ENCODE measurements around the gene RPEL1. TPM values are rescaled to one million over a fixed set of nuclear protein-coding genes. Genes with fewer than 3 reads are reported as not detected.

The RPEL1 gene
- total RNA-seq, 2 donors from 2014 or later = not detected

- peak overlapping the region; percentile 35 for H3K4me3 ChIP-seq
- H3K27me3 ChIP-seq (replicated peaks; ENCODE audit: insufficient read depth) = no peaks in the 10 kb centered on the region
- ATAC-seq (ENCODE audit: insufficient number of reproducible peaks, low FRiP score, low read depth) = peak; percentile 26
- no peak for DNase-seq (ENCODE audit: low spot score)
- H3K36me3 ChIP-seq = no peaks in the 10 kb centered on the region
- peaks cover 21 to 57% of the 10 kb centered on the region in 2 donors for H3K4me1 ChIP-seq (ENCODE audit: control insufficient read depth in 1 of 2, low read depth in 2 of 2)
- H3K27ac ChIP-seq = peak overlapping the region; percentile 77 to 90
- H3K9me3 ChIP-seq = no peaks in the 10 kb centered on the region
- TF ChIP-seq CTCF (IDR thresholded peaks at IDR 0.05) = no peak
Observed at GRCh38 chr10:103231047-103231551, 14.6 kb upstream of the RPEL1 start.

GRCh38 chr10:103232131-103232673 lies 13.5 kb upstream of the RPEL1 start:
- H3K36me3 ChIP-seq = no peaks in the 10 kb centered on the region
- no peaks in the 10 kb centered on the region for H3K9me3 ChIP-seq
- no peak for ATAC-seq (ENCODE audit: insufficient number of reproducible peaks, low FRiP score, low read depth)
- no peak for DNase-seq (ENCODE audit: low spot score)
- H3K27ac ChIP-seq = peak overlapping the region; percentile 64 to 77
- no peaks in the 10 kb centered on the region for H3K27me3 ChIP-seq (replicated peaks; ENCODE audit: insufficient read depth)
- H3K4me3 ChIP-seq = no peak overlapping the region
- peaks cover 21 to 57% of the 10 kb centered on the region in 2 donors for H3K4me1 ChIP-seq (ENCODE audit: control insufficient read depth in 1 of 2, low read depth in 2 of 2)
- no peak for TF ChIP-seq CTCF (IDR thresholded peaks at IDR 0.05)

- no peaks in the 10 kb centered on the region for H3K27me3 ChIP-seq (replicated peaks; ENCODE audit: insufficient read depth)
- H3K36me3 ChIP-seq = no peaks in the 10 kb centered on the region
- ATAC-seq (ENCODE audit: insufficient number of reproducible peaks, low FRiP score, low read depth) = no peak
- H3K4me3 ChIP-seq = no peak overlapping the region
- peaks cover 18 to 51% of the 10 kb centered on the region in 2 donors for H3K4me1 ChIP-seq (ENCODE audit: control insufficient read depth in 1 of 2, low read depth in 2 of 2)
- peak overlapping the region in 1 of 2 donors; percentile 5 for H3K27ac ChIP-seq
- TF ChIP-seq CTCF (IDR thresholded peaks at IDR 0.05) = no peak
- DNase-seq (ENCODE audit: low spot score) = no peak
- H3K9me3 ChIP-seq = no peaks in the 10 kb centered on the region
Observed at GRCh38 chr10:103232772-103233488, 12.8 kb upstream of the RPEL1 start.

- Histone ChIP-seq H3K27ac (no peak overlapping the region), H3K4me3 (no peak overlapping the region), H3K9me3 (no peaks in the 10 kb centered on the region), H3K4me1 (ENCODE audit: control insufficient read depth in 1 of 2, low read depth in 2 of 2) (peaks cover 12 to 31% of the 10 kb centered on the region in 2 donors), H3K27me3 (replicated peaks; ENCODE audit: insufficient read depth) (no peaks in the 10 kb centered on the region), H3K36me3 (no peaks in the 10 kb centered on the region)
- ATAC-seq (ENCODE audit: insufficient number of reproducible peaks, low FRiP score, low read depth) = no peak
- no peak for TF ChIP-seq CTCF (IDR thresholded peaks at IDR 0.05)
- DNase-seq (ENCODE audit: low spot score) = no peak
Observed at GRCh38 chr10:103235775-103236174, 9.9 kb upstream of the RPEL1 start.

- TF ChIP-seq CTCF (IDR thresholded peaks at IDR 0.05) = no peak
- no peaks in the 10 kb centered on the region for H3K27me3 ChIP-seq (replicated peaks; ENCODE audit: insufficient read depth)
- peak overlapping the region in 1 of 2 donors; percentile 15 for H3K27ac ChIP-seq
- H3K4me1 ChIP-seq (ENCODE audit: control insufficient read depth in 1 of 2, low read depth in 2 of 2) = peaks cover 8 to 23% of the 10 kb centered on the region in 2 donors
- DNase-seq (ENCODE audit: low spot score) (no peak), ATAC-seq (ENCODE audit: insufficient number of reproducible peaks, low FRiP score, low read depth) (peak; percentile 36)
- no peaks in the 10 kb centered on the region for H3K9me3 ChIP-seq
- H3K4me3 ChIP-seq = no peak overlapping the region
- H3K36me3 ChIP-seq = no peaks in the 10 kb centered on the region
Observed at GRCh38 chr10:103238506-103239252, 7.0 kb upstream of the RPEL1 start.

Measured in thoracic aorta (tissue), 2 donors.